AML-193 (cell line): ENCODE results near the gene GALNT17.
"Not testable (repeated sequence)": the region's sequence is repeated elsewhere in the genome, so short reads cannot be mapped to it uniquely, and the experiment has no call there.

ENCODE experiments used
- DNase-seq, 2 experiments: peaks; one replicate each; lab custom pipeline; 2025; lab: John Stamatoyannopoulos, UW

Gene GALNT17

GRCh38 chr7:71635849-71636248 lies 503.9 kb downstream of the GALNT17 start:
- not testable (repeated sequence) for DNase-seq

DNA sequence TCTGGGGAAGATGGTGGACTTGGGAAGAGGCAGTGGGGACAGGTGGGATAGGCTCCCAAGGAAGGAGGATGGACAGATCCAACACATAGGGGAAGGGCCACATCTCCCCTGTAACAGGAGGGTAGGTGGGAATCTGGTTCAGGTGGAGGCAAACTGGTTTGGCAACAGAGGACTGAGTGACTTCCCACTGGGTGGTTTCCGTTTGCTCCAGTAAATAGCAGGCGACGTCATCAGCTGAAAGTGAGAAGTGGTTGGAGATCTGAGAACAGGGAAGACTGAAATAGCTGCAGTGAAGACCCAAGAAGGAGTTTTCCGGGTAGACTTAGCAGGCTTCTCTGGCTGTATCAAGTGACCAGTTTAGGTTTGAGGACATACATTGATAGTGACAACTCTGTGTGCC lies 504.4 kb downstream of the GALNT17 start:
- no peak for DNase-seq

DNA sequence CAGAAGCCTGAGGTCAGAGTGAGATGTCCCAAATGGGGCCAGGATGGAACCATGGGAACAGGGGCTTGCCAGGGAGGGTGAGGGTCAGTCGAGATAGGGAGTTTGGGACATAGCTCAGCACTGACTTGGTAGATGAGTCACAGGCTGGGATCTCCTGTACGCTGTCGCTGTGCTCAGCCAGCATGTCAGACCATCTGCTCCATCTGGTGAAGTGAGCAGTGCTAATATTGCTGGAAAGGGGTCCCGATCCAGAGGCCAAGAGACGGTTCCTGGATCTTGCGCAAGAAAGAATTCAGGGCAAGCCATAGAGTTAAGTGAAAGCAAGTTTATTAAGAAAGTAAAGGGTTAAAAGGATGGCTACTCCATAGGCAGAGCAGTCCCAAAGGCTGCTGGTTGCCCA lies 505.6 kb downstream of the GALNT17 start:
- DNase-seq: no peak

DNA sequence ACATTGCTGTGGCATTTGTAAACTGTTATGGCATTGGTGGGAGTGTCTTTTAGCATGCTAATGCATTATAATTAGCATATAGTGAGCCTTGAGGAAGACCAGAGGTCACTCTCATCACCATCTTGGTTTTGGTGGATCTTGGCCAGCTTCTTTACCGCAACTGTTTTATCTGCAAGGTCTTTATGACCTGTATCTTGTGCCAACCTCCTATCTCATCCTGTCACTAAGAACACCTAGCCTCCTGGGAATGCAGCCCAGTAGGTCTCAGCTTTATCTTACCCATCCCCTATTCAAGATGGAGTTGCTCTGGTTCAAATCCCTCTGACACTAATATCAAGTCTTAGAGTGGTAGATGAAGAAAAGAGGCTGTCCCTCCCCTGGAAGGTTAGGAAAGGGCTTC lies 506.2 kb downstream of the GALNT17 start:
- no peak for DNase-seq

DNA sequence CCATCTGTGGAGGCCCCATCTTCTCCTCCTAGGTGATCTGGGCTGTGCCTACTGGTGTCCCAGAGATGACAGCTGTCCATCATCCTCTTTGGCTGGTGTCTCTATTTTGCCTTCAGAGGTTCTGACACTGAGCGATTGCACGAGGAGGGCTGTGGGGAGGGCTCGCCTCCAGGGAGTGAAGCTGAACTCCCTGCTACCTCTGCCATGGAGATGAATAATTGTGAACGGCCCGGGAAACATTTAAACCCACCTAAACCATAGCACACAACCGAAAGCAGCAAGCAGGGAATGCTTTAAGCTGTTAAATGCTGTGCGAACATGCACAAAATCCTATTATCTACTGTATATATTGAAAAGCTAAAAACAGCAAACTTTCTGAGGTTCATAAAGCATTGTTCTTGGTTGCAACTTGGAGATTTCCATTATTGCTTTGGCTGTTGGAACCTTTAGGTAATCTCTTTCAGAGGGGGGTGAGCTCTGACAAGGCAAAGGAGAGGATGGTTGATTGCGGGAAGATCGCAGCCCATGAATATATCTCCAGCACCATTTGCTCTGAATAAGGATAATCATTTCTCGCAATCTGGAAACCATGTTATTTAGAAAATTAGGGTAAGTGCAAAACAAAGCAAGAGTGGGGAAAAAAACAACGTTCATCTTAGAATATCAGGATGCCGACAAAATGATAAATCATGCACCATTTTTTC lies 507.6 kb downstream of the GALNT17 start:
- no peak for DNase-seq

- not testable (repeated sequence) for DNase-seq
These were observed 511.1 kb downstream of the GALNT17 start for GRCh38 chr7:71643031-71643430.

GRCh38 chr7:71645836-71646235 lies 513.9 kb downstream of the GALNT17 start:
- no peak for DNase-seq

GRCh38 chr7:71649812-71650211 lies 517.9 kb downstream of the GALNT17 start:
- DNase-seq: no peak

DNA sequence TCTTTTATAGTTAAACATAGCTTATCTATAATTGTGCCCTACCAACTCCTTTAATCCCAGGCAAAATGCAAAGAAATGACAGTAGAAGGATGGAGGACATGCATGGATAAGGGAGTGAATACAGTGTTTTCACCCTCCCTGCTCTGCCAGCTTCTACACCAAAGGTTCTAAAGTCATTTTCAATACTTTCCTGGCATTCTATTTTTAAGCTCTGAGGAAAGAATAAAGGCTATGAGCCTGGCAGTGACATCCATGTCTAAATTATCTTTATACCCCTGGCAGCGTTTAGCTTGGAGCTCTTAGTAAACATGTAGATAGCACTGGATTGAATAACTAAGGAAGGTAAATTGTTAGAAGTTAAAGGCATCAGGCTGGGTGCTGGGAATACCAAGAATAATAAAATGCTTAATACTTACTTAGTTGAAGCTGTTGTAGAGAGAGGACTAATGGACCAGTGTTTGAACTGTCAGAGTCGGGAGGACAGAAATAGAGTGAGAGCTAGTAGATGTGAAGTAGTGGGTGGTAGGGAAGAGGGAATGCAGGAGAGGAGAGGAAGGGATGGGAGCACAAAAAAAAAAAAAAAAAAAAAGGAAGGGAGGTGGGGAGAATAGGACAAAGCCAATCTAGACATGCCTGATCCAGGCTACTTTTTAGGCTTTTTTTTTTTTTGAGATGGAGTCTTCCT lies 518.9 kb downstream of the GALNT17 start:
- no peak for DNase-seq

DNA sequence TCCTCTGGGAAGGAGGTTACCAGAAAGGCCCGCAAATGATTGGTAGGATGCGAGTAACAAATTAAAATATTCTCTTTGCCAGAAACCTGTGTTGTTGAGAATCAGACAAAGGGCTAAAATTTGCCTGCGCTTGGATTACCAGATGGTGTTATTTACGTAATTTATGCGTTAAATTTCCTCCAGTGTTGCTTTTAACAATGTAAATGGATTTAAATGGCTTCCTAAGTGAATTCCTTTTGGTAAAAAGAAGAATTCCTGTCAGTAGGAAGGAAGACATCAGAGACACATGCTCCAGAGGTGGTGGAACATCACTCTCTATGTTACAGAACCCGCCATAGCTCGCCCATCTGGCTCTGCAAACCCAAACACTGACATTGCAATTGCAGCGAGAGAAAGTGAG lies 520.6 kb downstream of the GALNT17 start:
- DNase-seq: no peak

- DNase-seq: no peak
These were observed 525.4 kb downstream of the GALNT17 start for GRCh38 chr7:71657386-71657785.

DNA sequence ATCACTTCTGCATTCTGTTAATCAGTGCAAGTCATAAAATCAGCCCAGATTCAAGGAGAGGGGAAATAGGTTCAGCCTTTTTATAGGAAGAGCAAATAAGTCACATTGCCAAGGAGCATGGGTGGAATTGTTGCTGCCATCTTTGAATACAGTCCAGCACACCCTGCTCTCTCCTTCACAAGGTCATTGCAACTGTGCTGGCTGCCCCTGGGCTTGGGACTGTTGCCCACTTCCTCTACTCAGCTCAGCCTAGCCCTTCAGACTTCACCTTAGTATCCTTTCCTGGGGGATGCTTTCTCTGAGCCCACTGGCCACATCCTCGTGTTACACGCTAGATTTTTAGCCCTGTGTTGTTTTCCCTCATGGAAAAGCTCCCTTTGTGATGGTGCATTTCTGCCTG lies 527.7 kb downstream of the GALNT17 start:
- DNase-seq: no peak

DNA sequence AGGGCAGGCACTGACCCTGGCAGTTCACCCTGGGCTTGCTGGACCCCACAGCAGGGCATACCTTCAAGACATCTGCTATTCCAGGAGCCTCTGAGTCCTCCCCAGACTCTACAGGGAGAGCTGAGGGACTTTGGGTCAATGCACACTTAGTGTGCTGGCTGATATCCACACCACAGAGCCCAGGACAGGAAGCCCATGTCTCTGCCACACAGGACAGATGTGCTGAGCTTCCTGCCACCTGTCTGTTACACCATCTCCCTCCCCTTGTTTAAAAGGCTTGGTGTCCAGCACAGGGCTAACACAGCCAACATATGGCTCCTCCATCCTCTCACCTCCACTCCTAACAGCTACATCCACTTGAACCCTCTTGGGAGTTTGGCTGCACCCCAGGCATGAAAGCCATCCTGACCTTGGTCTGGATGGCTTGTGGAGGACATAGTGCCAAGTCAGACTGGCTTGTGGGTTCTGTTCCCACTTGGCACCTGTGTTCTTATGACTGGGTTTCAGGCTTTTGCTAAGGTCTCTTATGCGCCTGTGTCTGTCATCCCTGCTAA lies 529.8 kb downstream of the GALNT17 start:
- no peak for DNase-seq

DNA sequence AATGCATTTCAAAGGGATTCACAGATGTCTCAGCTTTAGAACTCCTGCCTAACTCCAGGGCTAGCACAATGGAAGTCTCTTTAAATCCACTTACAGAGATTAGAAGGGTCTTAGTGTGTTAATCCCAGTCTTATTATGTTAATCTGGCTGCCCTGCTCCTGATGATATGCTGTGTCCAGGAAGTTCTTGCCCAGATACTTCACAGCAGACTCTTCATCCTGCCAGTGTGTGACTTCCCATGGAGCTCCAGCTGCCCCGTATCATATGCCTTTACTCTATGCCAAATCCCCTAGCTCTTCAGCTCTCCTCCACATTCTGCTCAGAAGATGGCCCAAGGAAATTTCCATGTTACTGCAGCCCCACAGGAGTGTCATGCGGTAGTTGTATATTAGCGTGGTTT lies 533.8 kb downstream of the GALNT17 start:
- no peak for DNase-seq

DNA sequence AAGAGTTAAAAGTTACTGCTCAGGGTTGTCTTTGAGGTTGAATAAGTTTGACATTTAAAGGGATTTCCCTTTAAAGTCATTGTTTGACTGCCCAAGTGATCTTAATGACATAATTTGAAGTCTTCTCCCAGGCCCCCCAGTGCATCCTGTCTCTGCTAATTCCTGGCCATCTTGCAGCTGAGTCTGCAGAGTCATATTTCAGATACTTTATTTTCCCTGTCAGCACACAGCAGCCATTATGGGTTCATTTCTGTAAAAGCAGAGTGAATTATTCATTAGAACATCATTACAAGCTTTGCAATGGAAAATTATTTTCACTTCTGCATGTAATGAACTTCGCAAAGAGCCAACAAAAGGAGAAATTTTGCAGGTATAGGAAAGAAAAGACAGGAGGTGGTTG lies 536.6 kb downstream of the GALNT17 start:
- DNase-seq: no peak

GRCh38 chr7:71679480-71679879 lies 547.5 kb downstream of the GALNT17 start:
- no peak for DNase-seq

GRCh38 chr7:71682181-71682580 lies 550.2 kb downstream of the GALNT17 start:
- no peak for DNase-seq

GRCh38 chr7:71682841-71683781 lies 551.2 kb downstream of the GALNT17 start:
- DNase-seq: no peak

DNA sequence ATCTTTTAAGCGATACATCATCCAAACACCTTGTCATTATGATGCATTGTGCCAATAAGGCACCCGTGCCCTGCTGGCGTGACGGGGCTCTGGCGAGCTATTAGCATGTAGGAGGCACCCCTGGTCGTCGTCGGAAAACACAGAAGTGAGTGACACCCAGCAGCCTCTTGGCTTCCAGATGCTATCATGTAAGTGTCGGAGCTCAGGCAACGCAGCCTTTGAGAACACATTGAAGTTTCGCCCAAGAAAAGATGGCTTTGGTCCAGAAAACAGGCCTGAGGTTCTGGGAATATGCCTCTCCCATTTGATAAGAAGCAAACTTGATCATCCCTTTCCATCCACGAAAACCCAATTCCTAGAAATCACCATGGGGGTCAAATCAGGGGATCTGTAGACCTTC lies 555.3 kb downstream of the GALNT17 start:
- DNase-seq: no peak

DNA sequence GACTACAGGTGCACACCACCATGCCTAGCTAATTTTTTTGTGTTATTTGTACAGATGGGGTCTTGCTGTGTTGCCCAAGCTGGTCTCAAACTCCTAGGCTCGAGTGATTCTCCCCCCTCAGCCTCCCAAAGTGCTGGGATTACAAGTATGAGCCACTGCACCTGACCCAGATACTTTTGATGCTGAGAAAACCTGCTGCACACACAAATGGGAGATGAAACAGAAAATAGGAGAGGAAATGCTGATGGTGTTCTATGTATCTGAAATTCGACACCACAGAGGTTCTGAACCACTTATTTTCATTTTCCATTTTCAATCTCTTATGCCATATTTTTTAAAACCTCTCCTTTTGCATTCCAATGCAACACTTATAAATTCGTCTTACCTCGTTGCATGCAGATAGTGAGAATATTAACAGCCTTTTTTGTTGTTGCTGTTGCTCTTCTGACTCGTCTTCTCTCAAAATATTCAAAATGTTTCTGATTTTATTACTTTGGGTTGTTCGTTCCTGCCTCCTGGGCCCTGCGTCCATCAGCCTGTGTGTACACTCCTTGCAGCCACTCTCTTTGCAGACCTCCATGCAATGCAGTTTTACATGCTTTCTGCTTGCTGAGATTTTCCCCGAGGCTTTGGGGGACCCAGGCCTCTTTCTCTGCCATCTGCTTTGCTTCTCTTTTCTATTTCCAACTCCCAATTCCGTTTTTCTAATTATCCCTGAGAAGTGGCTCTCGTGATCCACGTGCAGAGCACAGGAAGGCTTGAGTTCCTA lies 556.1 kb downstream of the GALNT17 start:
- DNase-seq: no peak

DNA sequence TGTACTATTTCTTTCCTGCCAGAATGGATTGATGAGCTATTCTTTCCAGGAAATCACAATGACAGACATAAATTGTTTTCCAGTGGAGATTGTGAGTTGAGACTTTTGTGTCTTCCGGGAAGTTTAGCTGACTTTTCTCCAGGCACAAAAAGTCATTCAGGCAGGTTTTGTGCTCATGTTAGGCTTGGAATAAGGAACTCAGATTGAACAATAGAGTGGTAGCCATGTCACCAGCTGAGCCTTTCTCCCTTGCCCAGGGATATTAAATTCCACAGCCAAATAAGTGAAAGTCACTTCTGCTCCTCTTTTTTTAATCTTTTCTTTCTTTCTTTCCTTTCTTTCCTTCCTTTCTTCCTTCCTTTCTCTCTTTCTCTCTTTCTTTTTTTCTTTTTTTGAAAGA lies 559.6 kb downstream of the GALNT17 start:
- DNase-seq: no peak

DNA sequence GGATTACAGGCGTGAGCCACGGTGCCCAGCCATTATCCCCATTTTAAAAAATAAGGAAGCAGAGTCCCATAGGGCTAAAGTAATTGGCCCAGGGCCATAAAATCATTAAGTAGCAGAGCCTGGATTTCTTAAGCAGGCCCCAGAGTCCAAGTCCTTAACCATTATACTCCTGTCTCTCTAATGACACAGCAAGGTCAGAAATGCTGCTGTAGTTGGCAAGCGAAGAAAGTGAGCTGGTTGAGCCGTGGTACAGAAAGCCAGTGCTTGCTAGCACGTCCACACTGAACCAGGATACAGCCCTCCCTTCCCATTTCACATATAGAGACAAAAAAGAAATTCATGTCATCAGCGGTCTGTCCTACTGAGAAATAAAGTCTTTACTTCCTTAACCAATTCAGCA lies 562.7 kb downstream of the GALNT17 start:
- DNase-seq: no peak
